ENCODE measurements around the gene RBFOX2. TPM values are rescaled to one million over a fixed set of nuclear protein-coding genes. Genes with fewer than 3 reads are reported as not detected.

The RBFOX2 gene
- total and polyA plus RNA-seq, 2 experiments from 2014 or later: 88.8 to 131 TPM

- no peak overlapping the region for H3K4me3 ChIP-seq
- peaks cover 7% of the 10 kb centered on the region; the same call in 1 of the 2 replicates for H3K4me1 ChIP-seq (ENCODE audit: insufficient read depth)
- Mint-ChIP-seq H3K27me3 (ENCODE audit: insufficient read depth, low read depth, poor library complexity) (peaks cover 4% of the 10 kb centered on the region), H3K36me3 (ENCODE audit: low read depth) (no peaks in the 10 kb centered on the region; the same call in 2 of the 3 replicates), H3K27ac (no peak overlapping the region), H3K4me1 (peaks cover 8% of the 10 kb centered on the region; the same call in 2 of the 3 replicates), H3K4me3 (no peak overlapping the region), H3K9me3 (peaks cover 3% of the 10 kb centered on the region; the same call in 1 of the 3 replicates)
- H3K79me2 ChIP-seq (replicated peaks; ENCODE audit: insufficient read depth): peaks cover 38% of the 10 kb centered on the region
- H3K9me2 ChIP-seq (ENCODE audit: insufficient read depth): no peaks in the 10 kb centered on the region
- H3K4me2 ChIP-seq: no peak overlapping the region
- ATAC-seq (no peak), DNase-seq (ENCODE audit: low spot score) (no peak)
- no peak overlapping the region for H3K27ac ChIP-seq (ENCODE audit: low read depth)
- H2AFZ ChIP-seq: no peak overlapping the region
- 0 out of 2 replicates have a peak, but pooled peaks cover 3% of the 10 kb centered on the region for H4K20me1 ChIP-seq (replicated peaks; ENCODE audit: insufficient read depth)
- H3F3A ChIP-seq (replicated peaks; ENCODE audit: low read depth): no peaks in the 10 kb centered on the region
- no peaks in the 10 kb centered on the region for H3K27me3 ChIP-seq (ENCODE audit: insufficient read depth)
- no peak for TF ChIP-seq ZNF462 (CRISPR knock-in tag; IDR thresholded peaks at IDR 0.05)
- no peak for TF ChIP-seq NANOG (IDR thresholded peaks at IDR 0.05; ENCODE audit: borderline replicate concordance)
- no peaks in the 10 kb centered on the region for H3K36me3 ChIP-seq (ENCODE audit: insufficient read depth)
Observed at GRCh38 chr22:35872451-35872850, 156.2 kb downstream of the RBFOX2 start.

- Mint-ChIP-seq H3K9me3 (peaks cover 3% of the 10 kb centered on the region; the same call in 1 of the 3 replicates), H3K4me1 (peaks cover 12% of the 10 kb centered on the region; the same call in 2 of the 3 replicates), H3K27ac (no peak overlapping the region), H3K36me3 (ENCODE audit: low read depth) (no peaks in the 10 kb centered on the region; the same call in 2 of the 3 replicates), H3K27me3 (ENCODE audit: insufficient read depth, low read depth, poor library complexity) (peaks cover 4% of the 10 kb centered on the region), H3K4me3 (no peak overlapping the region)
- Histone ChIP-seq H3K9me2 (ENCODE audit: insufficient read depth) (no peaks in the 10 kb centered on the region), H3K79me2 (replicated peaks; ENCODE audit: insufficient read depth) (peaks cover 51% of the 10 kb centered on the region), H3K4me3 (no peak overlapping the region), H3K36me3 (ENCODE audit: insufficient read depth) (no peaks in the 10 kb centered on the region), H3K27me3 (ENCODE audit: insufficient read depth) (no peaks in the 10 kb centered on the region), H3K27ac (ENCODE audit: low read depth) (no peak overlapping the region), H3F3A (replicated peaks; ENCODE audit: low read depth) (no peaks in the 10 kb centered on the region), H3K4me2 (no peak overlapping the region), H3K4me1 (ENCODE audit: insufficient read depth) (peaks cover under 1% of the 10 kb centered on the region; the same call in 1 of the 2 replicates), H4K20me1 (replicated peaks; ENCODE audit: insufficient read depth) (peaks cover 3% of the 10 kb centered on the region; the same call in 1 of the 2 replicates), H2AFZ (no peak overlapping the region)
- ATAC-seq: no peak
- no peak for DNase-seq (ENCODE audit: low spot score)
- TF ChIP-seq NANOG (IDR thresholded peaks at IDR 0.05; ENCODE audit: borderline replicate concordance) (no peak), CTCF (conservative IDR thresholded peaks at IDR 0.05; ENCODE audit: low read depth in 2 of 2) (no peak), EZH2phosphoT487 (IDR thresholded peaks at IDR 0.05; ENCODE audit: unreplicated experiment) (no peak), CREB1 (CRISPR knock-in tag; IDR thresholded peaks at IDR 0.05; ENCODE audit: low read depth) (no peak), ETS1 (IDR thresholded peaks at IDR 0.05) (no peak), JUNB (IDR thresholded peaks at IDR 0.05; ENCODE audit: unreplicated experiment) (no peak), ZNF114 (CRISPR knock-in tag; IDR thresholded peaks at IDR 0.05) (no peak), ZNF331 (CRISPR knock-in tag; IDR thresholded peaks at IDR 0.05; ENCODE audit: low read depth) (no peak)
Observed at GRCh38 chr22:35870517-35871293, 157.9 kb downstream of the RBFOX2 start.

Data from GM23338 (cell line).